AG09319 (cell line): ENCODE results near the gene ZFYVE21.

Experiments used
- DNase-seq: peaks from one replicate; pipeline ENCODE4 v3.0.0-alpha.2; 2010; ENCODE audit warnings: low read depth; ENCODE audit errors: extremely low read depth
- TF ChIP-seq, protein P1 (sequence below): IDR thresholded peaks from 2 replicates; pipeline ENCODE4 v1.5.1; 2011; ENCODE audit warnings: low read depth, mild to moderate bottlenecking, inconsistent platforms, low read length, moderate library complexity

ZFYVE21 gene

DNA sequence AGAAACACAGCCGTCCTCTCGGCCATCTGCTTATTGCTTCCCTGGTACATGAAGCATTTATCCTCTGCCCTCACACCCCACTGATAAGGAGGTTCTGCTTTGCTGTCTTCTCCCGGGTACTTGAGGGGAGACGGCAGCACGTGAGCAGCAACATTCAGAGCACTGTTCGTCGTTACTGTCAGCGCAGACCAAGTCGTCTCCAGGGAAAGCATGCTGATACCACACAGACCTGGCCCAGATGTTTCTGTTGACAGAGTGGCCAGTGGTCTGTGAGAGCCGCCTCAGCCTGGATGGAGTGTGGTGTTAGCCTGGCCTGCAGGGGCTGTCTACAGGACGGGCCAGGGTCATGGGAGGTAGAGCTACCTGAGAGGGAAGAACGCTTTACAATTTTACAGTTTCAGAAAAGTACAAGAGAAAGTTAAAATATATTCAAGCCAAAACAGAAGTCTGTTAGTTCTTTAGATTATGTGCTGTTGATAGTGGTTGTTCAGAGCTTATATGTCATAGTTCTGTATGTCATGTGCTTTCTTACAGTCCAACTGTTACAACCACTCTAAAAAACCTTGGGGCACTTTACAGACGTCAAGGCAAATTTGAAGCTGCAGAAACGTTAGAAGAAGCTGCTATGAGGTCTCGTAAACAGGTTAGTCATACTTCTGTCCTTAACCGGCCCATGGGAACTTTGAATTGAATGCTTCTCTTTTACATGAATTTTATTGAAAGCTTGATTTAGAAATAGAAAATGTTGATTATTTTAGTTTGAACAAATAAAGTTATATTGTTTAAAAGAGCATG is 38.5 kb upstream of the ZFYVE21 start:
- TF ChIP-seq, protein P1, sequence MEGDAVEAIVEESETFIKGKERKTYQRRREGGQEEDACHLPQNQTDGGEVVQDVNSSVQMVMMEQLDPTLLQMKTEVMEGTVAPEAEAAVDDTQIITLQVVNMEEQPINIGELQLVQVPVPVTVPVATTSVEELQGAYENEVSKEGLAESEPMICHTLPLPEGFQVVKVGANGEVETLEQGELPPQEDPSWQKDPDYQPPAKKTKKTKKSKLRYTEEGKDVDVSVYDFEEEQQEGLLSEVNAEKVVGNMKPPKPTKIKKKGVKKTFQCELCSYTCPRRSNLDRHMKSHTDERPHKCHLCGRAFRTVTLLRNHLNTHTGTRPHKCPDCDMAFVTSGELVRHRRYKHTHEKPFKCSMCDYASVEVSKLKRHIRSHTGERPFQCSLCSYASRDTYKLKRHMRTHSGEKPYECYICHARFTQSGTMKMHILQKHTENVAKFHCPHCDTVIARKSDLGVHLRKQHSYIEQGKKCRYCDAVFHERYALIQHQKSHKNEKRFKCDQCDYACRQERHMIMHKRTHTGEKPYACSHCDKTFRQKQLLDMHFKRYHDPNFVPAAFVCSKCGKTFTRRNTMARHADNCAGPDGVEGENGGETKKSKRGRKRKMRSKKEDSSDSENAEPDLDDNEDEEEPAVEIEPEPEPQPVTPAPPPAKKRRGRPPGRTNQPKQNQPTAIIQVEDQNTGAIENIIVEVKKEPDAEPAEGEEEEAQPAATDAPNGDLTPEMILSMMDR, result no peak
- no peak for DNase-seq

DNA sequence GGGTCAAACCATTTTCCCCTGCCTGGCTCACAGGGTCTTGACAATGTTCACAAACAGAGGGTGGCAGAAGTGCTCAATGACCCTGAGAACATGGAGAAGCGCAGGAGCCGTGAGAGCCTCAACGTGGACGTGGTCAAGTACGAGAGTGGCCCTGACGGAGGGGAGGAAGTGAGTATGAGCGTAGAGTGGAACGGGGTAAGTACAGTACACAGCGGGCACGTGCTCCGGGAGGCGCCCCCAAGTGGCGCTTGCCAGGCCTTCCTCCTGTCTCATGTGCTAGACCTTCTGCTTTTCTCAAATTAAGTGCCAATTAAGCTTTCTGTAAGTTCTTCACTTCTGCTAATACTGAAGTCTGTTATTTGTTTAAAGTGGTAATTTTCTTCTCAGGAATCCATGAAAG is 36.3 kb upstream of the ZFYVE21 start:
- DNase-seq, result no peak
- TF ChIP-seq, protein P1, result peak; percentile 52

DNA sequence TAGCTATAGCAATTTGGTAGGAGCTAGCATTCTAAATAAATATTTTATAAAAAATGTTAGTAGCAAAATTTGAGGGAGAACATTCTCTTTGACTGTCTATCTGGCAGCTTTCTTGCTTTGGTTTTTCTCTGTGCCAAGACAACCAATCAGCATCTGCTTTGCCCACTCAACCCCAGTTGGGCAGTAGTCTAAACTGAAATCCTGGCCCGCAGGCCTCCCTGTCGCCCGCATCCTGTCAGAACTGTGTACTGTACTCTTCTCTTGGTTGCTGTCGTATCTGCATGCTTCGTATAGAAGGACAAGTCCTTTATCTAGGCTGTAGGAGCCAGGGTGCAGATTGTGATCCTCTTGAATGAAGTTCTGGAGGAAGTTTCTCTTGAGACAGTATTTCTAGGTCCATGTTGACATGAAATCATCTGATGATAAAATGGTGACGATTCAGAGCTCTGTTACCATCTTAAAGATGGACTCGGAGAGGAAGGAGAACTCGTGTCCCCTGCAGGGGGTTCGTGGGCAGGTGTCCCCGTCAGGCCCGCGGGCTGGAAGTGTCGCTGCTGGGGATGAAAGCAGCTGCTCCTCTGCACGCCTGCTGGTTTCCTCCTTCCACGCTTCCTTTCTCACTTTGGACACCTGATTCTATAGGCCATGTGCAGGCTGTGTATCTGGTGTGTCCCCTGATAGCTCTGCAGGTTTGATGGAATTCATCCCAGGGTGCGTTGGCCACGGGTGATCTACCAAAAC is 34.9 kb upstream of the ZFYVE21 start:
- DNase-seq, result no peak
- TF ChIP-seq, protein P1, result no peak

DNA sequence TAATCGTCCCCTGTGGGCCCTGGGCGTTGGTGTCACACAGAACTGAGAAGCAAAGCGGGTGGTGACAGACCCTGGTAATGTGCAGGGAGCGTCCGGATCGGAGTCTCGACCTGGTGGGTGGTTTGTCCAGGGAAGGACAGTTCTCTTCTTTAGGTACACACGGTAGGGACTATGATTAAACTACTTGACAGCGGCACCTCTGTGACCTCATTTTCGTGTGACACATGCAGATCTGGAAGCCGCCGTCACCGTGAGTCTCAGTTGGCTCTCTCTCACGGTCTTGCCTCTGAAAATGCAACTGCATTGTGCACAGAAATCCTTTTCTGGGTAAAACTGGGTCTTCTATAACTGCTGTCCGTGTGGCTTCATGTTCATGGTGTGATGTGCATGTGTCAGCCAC is 32.5 kb upstream of the ZFYVE21 start:
- TF ChIP-seq, protein P1, result no peak
- no peak for DNase-seq

DNA sequence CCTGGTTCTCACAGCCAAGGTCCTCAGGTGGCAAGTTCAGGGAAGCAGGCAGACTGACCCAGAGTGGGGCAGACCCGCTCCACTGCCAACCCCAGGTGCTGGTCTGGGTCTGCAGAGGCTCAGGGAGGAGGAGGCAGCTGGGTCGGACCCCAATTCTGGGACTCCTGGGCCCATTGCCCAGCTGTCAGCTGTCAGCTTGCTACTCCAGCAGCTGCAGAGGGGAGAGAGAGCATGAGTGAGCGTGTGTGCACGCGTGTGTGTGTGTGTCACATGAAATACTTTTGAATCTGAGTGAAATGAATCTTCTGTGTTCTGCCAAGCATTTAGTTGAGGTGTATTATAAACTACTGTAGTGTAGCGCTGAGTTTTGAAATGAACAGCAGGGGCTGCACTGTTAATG is 31.1 kb upstream of the ZFYVE21 start:
- TF ChIP-seq, protein P1, result no peak
- DNase-seq, result no peak

DNA sequence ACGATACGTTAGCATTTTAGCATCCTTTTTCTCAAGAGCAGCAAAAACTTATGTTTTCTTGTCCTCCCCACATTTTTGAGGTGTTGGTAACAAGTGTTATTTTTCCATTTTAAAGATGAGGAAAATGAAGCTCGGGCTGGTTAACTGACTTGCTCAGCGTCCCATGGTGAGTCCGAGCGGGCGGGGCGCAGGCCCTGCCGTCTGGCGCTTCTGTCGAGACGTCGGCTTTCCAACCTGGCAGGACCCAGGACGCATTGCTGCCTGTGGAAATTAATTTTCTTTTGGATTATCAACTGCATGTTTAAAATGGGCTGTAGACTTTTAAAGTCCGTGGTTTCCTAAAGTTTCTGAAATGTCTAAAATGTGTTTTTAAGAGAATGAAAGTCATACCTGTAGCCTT is 30.7 kb upstream of the ZFYVE21 start:
- no peak for DNase-seq
- TF ChIP-seq, protein P1, result no peak
